K562 (cell line): Measurements from ENCODE around the gene KIF25.

ENCODE experiments used
- CHD2 ChIP-seq: IDR thresholded peaks from 2 replicates; pipeline ENCODE4 v1.6.1; 2011; ENCODE audit warnings: low read depth, low read length
- ETV1 ChIP-seq: fragments of 450-650 bp; conservative IDR thresholded peaks from 2 replicates; pipeline ENCODE4 v1.6.1; 2016; ENCODE audit warnings: missing genetic modification characterization, control low read depth, low read depth, missing compliant biosample characterization
- EZH2 ChIP-seq: IDR thresholded peaks from 2 replicates; pipeline ENCODE4 v1.6.1; 2012; ENCODE audit warnings: low read depth, mild to moderate bottlenecking, inconsistent platforms, low read length, borderline replicate concordance
- KLF13 ChIP-seq: fragments of 450-650 bp; IDR thresholded peaks from 2 replicates; pipeline ENCODE4 v1.6.1; 2016; ENCODE audit warnings: missing genetic modification characterization, low read depth, mild to moderate bottlenecking, missing compliant biosample characterization, moderate library complexity, borderline replicate concordance
- PRPF4 ChIP-seq: fragments of 200-400 bp; formaldehyde crosslinking; IDR thresholded peaks from one replicate; pipeline ENCODE4 v1.6.1; 2017; ENCODE audit warnings: low read length, low read depth, mild to moderate bottlenecking; ENCODE audit not compliant: insufficient read depth, poor library complexity, severe bottlenecking
- TAF15 ChIP-seq: fragments of 200-400 bp; formaldehyde crosslinking; IDR thresholded peaks from 2 replicates; pipeline ENCODE4 v1.6.1; 2017; ENCODE audit warnings: mild to moderate bottlenecking, low read depth, low read length, moderate library complexity
- ZNF146 ChIP-seq: IDR thresholded peaks from one replicate; pipeline ENCODE4 v1.6.1; 2018; ENCODE audit warnings: missing compliant biosample characterization; ENCODE audit not compliant: unreplicated experiment
- ZNF318 ChIP-seq, 2 experiments: fragments of 450-650 bp; IDR thresholded peaks; 2 replicates each; pipeline ENCODE4 v1.6.1; 2016; ENCODE audit warnings: mild to moderate bottlenecking in 2 of 2, borderline replicate concordance in 1 of 2, low read depth in 1 of 2, moderate library complexity in 1 of 2
- TF ChIP-seq, protein P1 (sequence below): sonication (generic); formaldehyde crosslinking; IDR thresholded peaks from 2 replicates; pipeline ENCODE4 v1.8.0; 2022; ENCODE audit warnings: mild to moderate bottlenecking, low read depth, missing genetic modification reagents
- TF ChIP-seq, protein P2 (sequence below): sonication (generic); formaldehyde crosslinking; IDR thresholded peaks from 2 replicates; pipeline ENCODE4 v1.8.0; 2022; ENCODE audit warnings: missing genetic modification reagents, mild to moderate bottlenecking, borderline replicate concordance

DNA sequence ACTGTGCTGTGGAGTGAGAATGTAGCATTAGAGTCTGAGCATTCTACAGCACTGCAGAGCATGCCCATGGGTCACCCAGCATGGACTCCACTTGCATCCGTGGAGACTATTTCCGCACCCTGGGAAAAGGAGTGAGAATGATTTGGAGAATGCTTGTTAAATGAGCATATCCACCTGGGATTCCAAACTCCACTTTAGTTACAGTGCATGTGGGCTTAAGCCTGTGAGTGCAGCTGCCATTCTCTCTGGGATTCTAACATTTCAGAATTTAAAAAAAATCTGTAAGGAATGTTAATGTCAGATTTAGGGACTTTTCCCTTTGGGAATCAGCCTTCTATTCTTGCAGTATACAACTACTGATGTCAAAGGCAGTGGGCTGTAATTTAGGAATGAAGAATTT is 33.4 kb downstream of the KIF25 start:
- TF ChIP-seq EZH2 (no peak), TAF15 (no peak), ZNF146 (no peak), CHD2 (no peak), ETV1 (tag) (no peak), PRPF4 (no peak), ZNF318 (IDR thresholded peaks at IDR 0.05; ENCODE audit: borderline replicate concordance in 1 of 2, low read depth in 1 of 2) (no peak), KLF13 (tag) (no peak)
- TF ChIP-seq, protein P1, sequence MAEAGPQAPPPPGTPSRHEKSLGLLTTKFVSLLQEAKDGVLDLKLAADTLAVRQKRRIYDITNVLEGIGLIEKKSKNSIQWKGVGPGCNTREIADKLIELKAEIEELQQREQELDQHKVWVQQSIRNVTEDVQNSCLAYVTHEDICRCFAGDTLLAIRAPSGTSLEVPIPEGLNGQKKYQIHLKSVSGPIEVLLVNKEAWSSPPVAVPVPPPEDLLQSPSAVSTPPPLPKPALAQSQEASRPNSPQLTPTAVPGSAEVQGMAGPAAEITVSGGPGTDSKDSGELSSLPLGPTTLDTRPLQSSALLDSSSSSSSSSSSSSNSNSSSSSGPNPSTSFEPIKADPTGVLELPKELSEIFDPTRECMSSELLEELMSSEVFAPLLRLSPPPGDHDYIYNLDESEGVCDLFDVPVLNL (CRISPR knock-in tag), result no peak
- TF ChIP-seq, protein P2, sequence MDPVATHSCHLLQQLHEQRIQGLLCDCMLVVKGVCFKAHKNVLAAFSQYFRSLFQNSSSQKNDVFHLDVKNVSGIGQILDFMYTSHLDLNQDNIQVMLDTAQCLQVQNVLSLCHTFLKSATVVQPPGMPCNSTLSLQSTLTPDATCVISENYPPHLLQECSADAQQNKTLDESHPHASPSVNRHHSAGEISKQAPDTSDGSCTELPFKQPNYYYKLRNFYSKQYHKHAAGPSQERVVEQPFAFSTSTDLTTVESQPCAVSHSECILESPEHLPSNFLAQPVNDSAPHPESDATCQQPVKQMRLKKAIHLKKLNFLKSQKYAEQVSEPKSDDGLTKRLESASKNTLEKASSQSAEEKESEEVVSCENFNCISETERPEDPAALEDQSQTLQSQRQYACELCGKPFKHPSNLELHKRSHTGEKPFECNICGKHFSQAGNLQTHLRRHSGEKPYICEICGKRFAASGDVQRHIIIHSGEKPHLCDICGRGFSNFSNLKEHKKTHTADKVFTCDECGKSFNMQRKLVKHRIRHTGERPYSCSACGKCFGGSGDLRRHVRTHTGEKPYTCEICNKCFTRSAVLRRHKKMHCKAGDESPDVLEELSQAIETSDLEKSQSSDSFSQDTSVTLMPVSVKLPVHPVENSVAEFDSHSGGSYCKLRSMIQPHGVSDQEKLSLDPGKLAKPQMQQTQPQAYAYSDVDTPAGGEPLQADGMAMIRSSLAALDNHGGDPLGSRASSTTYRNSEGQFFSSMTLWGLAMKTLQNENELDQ (CRISPR knock-in tag), result no peak
